ENCODE results near the gene KMT5C. TPM values are rescaled to one million over a fixed set of nuclear protein-coding genes. Genes with fewer than 3 reads are reported as not detected.
A peak's percentile ranks its signal among the peaks of the same experiment; 100 is the strongest.

The KMT5C gene
- total RNA-seq, 1 experiment from 2014 or later, result 54.5 TPM

GRCh38 chr19:55345101-55345817, 5.6 kb downstream of the KMT5C start:
- peak overlapping the region in 2 of 3 experiments; percentile 64 to 89; a peak in 5 of 7 replicates for H3K27ac Mint-ChIP-seq
- Histone ChIP-seq H3K9ac (ENCODE audit: extremely low read depth, insufficient read length, low read length) (no peak overlapping the region), H3K9me3 (ENCODE audit: control insufficient read depth, low read depth, low read length) (no peaks in the 10 kb centered on the region), H2BK15ac (ENCODE audit: low read depth, low read length) (no peak overlapping the region), H3K4ac (ENCODE audit: low read depth, low read length) (no peak overlapping the region; the same call in 1 of the 2 replicates), H4K20me1 (ENCODE audit: control insufficient read depth, insufficient read depth, insufficient read length) (no peaks in the 10 kb centered on the region), H3K18ac (ENCODE audit: insufficient read length, low read depth, low read length) (no peak overlapping the region), H3K27me3 (ENCODE audit: insufficient read depth, low read length) (no peaks in the 10 kb centered on the region), H3K27ac (ENCODE audit: insufficient read length, low read depth, low read length) (no peak overlapping the region), H2AK5ac (ENCODE audit: insufficient read length, low read length) (no peak overlapping the region), H3K56ac (ENCODE audit: insufficient read length, low read depth, low read length) (no peak overlapping the region), H2AFZ (ENCODE audit: low read length) (no peak overlapping the region), H3K4me1 (ENCODE audit: insufficient read depth, low read length) (peaks cover 2% of the 10 kb centered on the region; the same call in 1 of the 2 replicates), H3K14ac (ENCODE audit: insufficient read depth, low read length) (no peak overlapping the region; the same call in 1 of the 2 replicates), H3K4me2 (ENCODE audit: insufficient read depth, insufficient read length, low read length) (no peak overlapping the region), H2BK120ac (ENCODE audit: low read depth, low read length, poor library complexity, severe bottlenecking) (no peak overlapping the region), H2BK5ac (ENCODE audit: insufficient read length, low read length) (no peak overlapping the region), H3T11ph (ENCODE audit: low read length) (no peak overlapping the region), H2BK20ac (ENCODE audit: low read depth, low read length, poor library complexity, severe bottlenecking) (no peak overlapping the region), H3K23me2 (ENCODE audit: insufficient read length, low read depth, low read length, poor library complexity, severe bottlenecking) (peaks cover 10% of the 10 kb centered on the region), H3K23ac (ENCODE audit: insufficient read length, low read depth, low read length) (no peak overlapping the region), H3K79me2 (ENCODE audit: insufficient read depth, low read length) (no peaks in the 10 kb centered on the region), H2BK12ac (ENCODE audit: insufficient read length, low read depth, low read length) (no peak overlapping the region), H4K5ac (ENCODE audit: insufficient read length, low read depth, low read length) (no peak overlapping the region), H4K8ac (replicated peaks; ENCODE audit: insufficient read length, low read depth, low read length) (no peak overlapping the region), H3K79me1 (ENCODE audit: insufficient read depth, low read depth, low read length, poor library complexity, severe bottlenecking) (no peaks in the 10 kb centered on the region), H4K91ac (ENCODE audit: insufficient read length, low read depth, low read length) (no peak overlapping the region)
- H3K9me3 Mint-ChIP-seq, result no peaks in the 10 kb centered on the region
- WGBS (ENCODE audit: extremely low coverage, insufficient read length, low lambda C conversion rate), result no CpG with 5 or more reads among the region's 22 CpGs
- no peaks in the 10 kb centered on the region for H3K27me3 Mint-ChIP-seq (ENCODE audit: low read depth)
- H3K4me3 Mint-ChIP-seq, result peak overlapping the region in 1 of 2 experiments; percentile 48; a peak in 1 of 5 replicates
- H3K4me1 Mint-ChIP-seq, result peaks cover 37 to 62% of the 10 kb centered on the region in 2 experiments
- H3K36me3 Mint-ChIP-seq (ENCODE audit: insufficient read depth in 1 of 3, low read depth in 3 of 3), result peaks cover 27 to 52% (median 50%) of the 10 kb centered on the region in 3 experiments; a peak in 6 of 7 replicates
- no peak for DNase-seq
- TF ChIP-seq CTCF (conservative IDR thresholded peaks at IDR 0.05), result no peak
